Uterus (tissue), 4 donors: ENCODE results near the gene SMPDL3A. TPM values are rescaled to one million over a fixed set of nuclear protein-coding genes. Genes with fewer than 3 reads are reported as not detected.

Experiments used
- DNase-seq, 2 donors: peaks; one replicate each; pipeline ENCODE4 v3.0.0-alpha.2; 2019 to 2020
- H3K27ac ChIP-seq, 2 donors: fragments of 200-600 bp; sonication (generic); 1 replicate in 1 of 2; 2 replicates in 1 of 2; pipeline ENCODE4 v1.5.1; 2016 to 2018
- H3K27me3 ChIP-seq, 2 donors: fragments of 200-600 bp; sonication (generic); one replicate each; pipeline ENCODE4 v1.5.1; 2018 to 2019; ENCODE audit warnings: control low read depth in 1 of 2
- H3K36me3 ChIP-seq, 2 donors: fragments of 200-600 bp; sonication (generic); one replicate each; pipeline ENCODE4 v1.5.1; 2019; ENCODE audit warnings: control low read depth in 1 of 2
- H3K4me1 ChIP-seq, 2 donors: fragments of 200-600 bp; sonication (generic); one replicate each; pipeline ENCODE4 v1.5.1; 2018 to 2019; ENCODE audit warnings: control low read depth in 1 of 2
- H3K4me3 ChIP-seq, 2 donors: fragments of 200-600 bp; sonication (generic); 1 replicate in 1 of 2; 2 replicates in 1 of 2; pipeline ENCODE4 v1.5.1; 2018 to 2019; ENCODE audit warnings: mild to moderate bottlenecking in 1 of 2
- H3K9me3 ChIP-seq, 2 donors: fragments of 200-600 bp; sonication (generic); one replicate each; pipeline ENCODE4 v1.5.1; 2019; ENCODE audit warnings: control low read depth in 1 of 2
- CTCF ChIP-seq, 4 experiments: fragments of 200-600 bp in 2 of 4; fragments of 450-650 bp in 2 of 4; sonication (generic) in 2 of 4; IDR thresholded peaks; one replicate each; pipeline ENCODE4 v1.5.1; 2016 to 2019; ENCODE audit warnings: antibody characterized with exemption in 4 of 4, mild to moderate bottlenecking in 2 of 4, moderate library complexity in 1 of 4
- POLR2A ChIP-seq, 2 donors: fragments of 450-650 bp; IDR thresholded peaks; one replicate each; pipeline ENCODE4 v1.6.1; 2016; ENCODE audit warnings: antibody characterized with exemption in 2 of 2, mild to moderate bottlenecking in 1 of 2, moderate library complexity in 1 of 2
- intact Hi-C: fragments of 100-400 bp; cut with DNase I; formaldehyde crosslinking; loops from one replicate; pipeline ENCODE4 v1.15.1; 2023; ENCODE audit warnings: low total_unique reads
- total RNA-seq, 4 donors: library from RNA; depleted of rRNA in 3 of 4; stranded (reverse); fragments of >200 nt in 3 of 4; gene quantifications; one replicate each; pipeline versions ENCODE4 v1.1.0 to v1.2.4, GENCODE V29; 2014 to 2023
- donor health status: DM: yes; HTN: yes; CAD: no.

SMPDL3A gene
- total RNA-seq, 4 donors from 2014 or later, result 4.1 to 18.7 (median 13.3) TPM

- no peak for DNase-seq
- intact Hi-C loops, result no loop called here
- Histone ChIP-seq H3K36me3 (no peaks in the 10 kb centered on the region), H3K27ac (no peak overlapping the region), H3K27me3 (no peaks in the 10 kb centered on the region), H3K9me3 (no peaks in the 10 kb centered on the region), H3K4me3 (no peak overlapping the region), H3K4me1 (no peaks in the 10 kb centered on the region)
- TF ChIP-seq CTCF (IDR thresholded peaks at IDR 0.05) (no peak), POLR2A (IDR thresholded peaks at IDR 0.05) (no peak)
Observed at GRCh38 chr6:122821095-122821494, 32.0 kb downstream of the SMPDL3A start.

GRCh38 chr6:122825163-122825562 lies 36.1 kb downstream of the SMPDL3A start:
- intact Hi-C loops, result no loop called here
- Histone ChIP-seq H3K27me3 (no peaks in the 10 kb centered on the region), H3K4me3 (no peak overlapping the region), H3K36me3 (no peaks in the 10 kb centered on the region), H3K9me3 (no peaks in the 10 kb centered on the region), H3K4me1 (no peaks in the 10 kb centered on the region), H3K27ac (no peak overlapping the region)
- TF ChIP-seq CTCF (IDR thresholded peaks at IDR 0.05) (no peak), POLR2A (IDR thresholded peaks at IDR 0.05) (no peak)
- no peak for DNase-seq

- Histone ChIP-seq H3K4me3 (no peak overlapping the region), H3K4me1 (no peaks in the 10 kb centered on the region), H3K27ac (no peak overlapping the region), H3K36me3 (no peaks in the 10 kb centered on the region), H3K27me3 (no peaks in the 10 kb centered on the region), H3K9me3 (no peaks in the 10 kb centered on the region)
- no peak for TF ChIP-seq CTCF (IDR thresholded peaks at IDR 0.05)
- no peak for TF ChIP-seq POLR2A (IDR thresholded peaks at IDR 0.05)
- intact Hi-C loops, result no loop called here
- no peak for DNase-seq
Observed at GRCh38 chr6:122829456-122829855, 40.4 kb downstream of the SMPDL3A start.

GRCh38 chr6:122831511-122831910 lies 42.5 kb downstream of the SMPDL3A start:
- Histone ChIP-seq H3K27ac (no peak overlapping the region), H3K4me3 (no peak overlapping the region), H3K4me1 (no peaks in the 10 kb centered on the region), H3K36me3 (no peaks in the 10 kb centered on the region), H3K27me3 (no peaks in the 10 kb centered on the region), H3K9me3 (no peaks in the 10 kb centered on the region)
- intact Hi-C loops, result no loop called here
- TF ChIP-seq POLR2A (IDR thresholded peaks at IDR 0.05) (no peak), CTCF (IDR thresholded peaks at IDR 0.05) (no peak)
- no peak for DNase-seq

GRCh38 chr6:122832459-122832858 lies 43.4 kb downstream of the SMPDL3A start:
- no peak for TF ChIP-seq CTCF (IDR thresholded peaks at IDR 0.05)
- no peak for TF ChIP-seq POLR2A (IDR thresholded peaks at IDR 0.05)
- Histone ChIP-seq H3K4me3 (no peak overlapping the region), H3K36me3 (no peaks in the 10 kb centered on the region), H3K4me1 (no peaks in the 10 kb centered on the region), H3K9me3 (no peaks in the 10 kb centered on the region), H3K27me3 (no peaks in the 10 kb centered on the region), H3K27ac (no peak overlapping the region)
- DNase-seq, result no peak
- intact Hi-C loops, result no loop called here
